Fibroblast of upper back skin (primary cell): ENCODE measurements around the gene SNX1.
"Not testable (repeated sequence)": the region's sequence is repeated elsewhere in the genome, so short reads cannot be mapped to it uniquely, and the experiment has no call there.

Experiments
- DNase-seq: peaks from one replicate; pipeline ENCODE4 v3.0.0-alpha.2; 2013

The SNX1 gene

DNA sequence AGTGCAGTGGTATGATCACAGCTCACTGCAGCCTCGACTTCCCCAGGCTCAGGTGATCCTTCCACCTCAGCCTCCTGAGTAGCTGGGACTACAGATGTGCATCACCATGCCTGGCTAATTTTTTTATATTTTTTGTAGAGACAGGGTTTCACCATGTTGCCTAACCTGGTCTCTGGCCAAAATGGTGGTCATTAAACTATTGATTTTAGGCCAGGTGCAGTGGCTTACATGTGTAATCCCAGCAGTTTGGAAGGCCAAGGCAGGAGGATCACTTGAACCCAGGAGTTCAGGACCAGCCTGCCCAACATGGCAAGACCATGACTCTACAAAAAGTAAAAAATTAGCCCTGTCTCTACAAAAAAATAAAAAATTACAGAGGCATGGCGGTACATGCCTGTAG lies 24.5 kb downstream of the SNX1 start:
- not testable (repeated sequence) for DNase-seq

DNA sequence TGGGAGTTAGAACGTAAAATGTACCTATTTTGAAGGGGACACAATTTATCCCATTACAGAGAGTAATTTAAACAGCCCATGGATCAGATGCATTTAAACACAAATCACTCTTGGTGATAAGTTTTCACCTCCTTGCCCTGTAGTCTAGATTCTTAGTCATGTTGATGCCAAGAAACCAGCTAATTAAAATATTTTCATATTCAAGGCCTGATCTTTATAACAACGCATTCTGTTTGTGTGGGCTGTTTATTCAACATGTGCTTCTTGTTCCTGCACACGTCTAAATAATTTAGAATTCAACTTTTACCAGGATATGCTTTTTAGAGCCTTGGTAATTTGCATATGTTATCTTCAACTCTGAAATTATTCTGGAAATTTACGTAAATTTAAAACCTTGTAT lies 25.8 kb downstream of the SNX1 start:
- DNase-seq, result no peak

DNA sequence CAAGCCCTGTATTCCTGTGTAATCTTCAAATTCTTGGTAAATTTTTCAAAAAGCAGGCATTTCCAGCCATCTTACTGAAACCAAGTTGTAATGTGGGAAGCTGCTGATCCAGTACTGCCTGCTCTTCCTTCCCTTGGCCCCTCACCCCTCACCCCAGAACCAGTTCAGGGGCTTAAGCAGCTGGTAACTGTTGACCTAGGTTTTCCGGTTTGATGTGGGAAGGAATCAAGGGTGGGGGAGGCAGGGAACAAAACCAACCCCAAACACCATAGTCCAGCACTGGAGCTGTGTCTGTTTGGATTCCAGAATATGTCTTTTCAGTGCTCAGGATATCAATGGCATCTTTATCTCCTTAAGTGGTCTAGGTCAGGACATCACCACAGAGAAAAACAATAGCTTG lies 26.7 kb downstream of the SNX1 start:
- DNase-seq, result no peak

DNA sequence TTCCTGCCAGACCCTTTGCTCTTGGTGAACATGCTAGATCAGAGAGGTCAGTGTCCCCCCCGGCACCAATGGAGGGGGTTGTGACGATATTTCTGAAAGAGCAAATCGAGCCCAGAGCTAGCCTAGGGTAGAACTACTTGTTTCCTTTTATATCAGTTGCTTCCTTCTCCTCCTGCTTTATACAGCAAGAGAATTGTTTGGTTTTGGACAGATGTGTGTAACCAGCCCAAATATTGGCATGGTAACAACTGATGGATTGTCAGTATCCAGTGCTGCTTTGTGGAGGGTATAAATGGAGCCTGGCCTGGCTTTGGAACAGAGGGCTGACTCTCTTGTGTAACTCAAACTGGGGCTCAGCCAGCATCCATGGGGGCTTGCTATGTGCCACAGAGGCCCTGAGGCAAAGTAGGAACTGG lies 27.2 kb downstream of the SNX1 start:
- DNase-seq, result no peak

DNA sequence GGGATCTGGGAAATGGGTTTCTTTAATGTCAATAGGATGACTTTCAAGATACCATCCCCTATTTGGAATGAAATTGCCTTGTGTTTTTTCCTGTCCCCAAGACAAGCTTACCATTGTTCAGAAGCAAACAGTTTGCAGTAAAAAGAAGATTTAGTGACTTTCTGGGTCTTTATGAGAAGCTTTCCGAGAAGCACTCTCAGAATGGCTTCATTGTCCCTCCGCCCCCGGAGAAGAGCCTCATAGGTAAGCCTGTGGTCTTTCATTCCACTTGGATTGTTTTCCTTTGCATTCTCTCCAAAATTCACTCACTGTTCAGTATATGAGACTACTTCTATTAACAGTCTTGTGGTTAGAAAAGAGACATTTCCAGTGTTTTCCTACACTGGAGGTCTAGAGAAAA lies 30.2 kb downstream of the SNX1 start:
- DNase-seq, result no peak

DNA sequence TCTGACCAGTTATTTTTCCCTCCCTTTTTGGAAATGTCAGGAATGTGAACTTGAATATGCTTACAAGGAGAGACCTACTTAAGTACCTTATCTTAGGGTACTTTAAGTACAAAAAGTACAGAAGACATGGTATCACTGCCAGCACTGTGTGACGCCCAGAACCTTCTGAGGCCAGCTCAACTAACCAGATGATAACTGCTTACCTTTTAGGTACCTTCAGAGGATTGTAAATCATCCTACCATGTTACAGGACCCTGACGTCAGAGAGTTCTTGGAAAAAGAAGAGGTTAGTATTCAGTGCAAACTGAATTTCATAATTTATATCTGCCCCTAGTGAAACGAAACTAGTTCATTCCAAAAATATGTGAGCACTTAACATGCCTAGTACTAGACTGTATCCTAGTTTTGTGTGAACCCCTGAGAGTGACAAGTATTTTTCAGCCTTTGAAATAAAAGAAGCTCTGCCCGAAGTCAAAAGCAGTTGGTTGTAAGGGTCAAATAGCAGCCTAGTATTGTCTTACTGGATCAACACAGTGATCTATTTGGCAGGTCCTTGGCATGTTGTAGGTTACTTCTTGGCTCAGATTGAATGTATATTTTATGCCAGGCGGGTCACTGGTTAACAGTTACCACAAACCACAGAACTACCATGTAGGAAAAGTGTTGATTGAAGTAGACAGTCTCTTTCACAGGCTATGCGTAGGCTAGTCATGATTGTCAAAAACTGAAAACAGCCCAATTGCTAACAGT lies 31.9 kb downstream of the SNX1 start:
- DNase-seq, result no peak

DNA sequence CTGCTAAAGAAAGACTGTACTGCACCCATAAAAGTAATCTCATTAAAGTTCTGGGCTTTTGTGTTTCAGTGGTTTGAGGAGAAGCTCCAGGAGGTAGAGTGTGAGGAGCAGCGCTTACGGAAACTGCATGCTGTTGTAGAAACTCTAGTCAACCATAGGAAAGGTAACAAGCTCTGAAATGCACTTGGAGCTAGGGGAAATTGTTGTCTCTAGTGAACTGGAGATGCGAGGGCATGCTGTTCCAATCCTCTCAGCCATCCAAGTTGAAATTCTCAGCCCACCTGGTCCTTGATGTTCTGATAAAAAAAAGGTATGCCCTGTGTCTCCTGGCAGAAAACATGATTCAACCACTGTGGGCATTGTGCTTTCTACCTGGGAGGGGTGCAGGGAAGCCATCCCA lies 34.4 kb downstream of the SNX1 start:
- no peak for DNase-seq

DNA sequence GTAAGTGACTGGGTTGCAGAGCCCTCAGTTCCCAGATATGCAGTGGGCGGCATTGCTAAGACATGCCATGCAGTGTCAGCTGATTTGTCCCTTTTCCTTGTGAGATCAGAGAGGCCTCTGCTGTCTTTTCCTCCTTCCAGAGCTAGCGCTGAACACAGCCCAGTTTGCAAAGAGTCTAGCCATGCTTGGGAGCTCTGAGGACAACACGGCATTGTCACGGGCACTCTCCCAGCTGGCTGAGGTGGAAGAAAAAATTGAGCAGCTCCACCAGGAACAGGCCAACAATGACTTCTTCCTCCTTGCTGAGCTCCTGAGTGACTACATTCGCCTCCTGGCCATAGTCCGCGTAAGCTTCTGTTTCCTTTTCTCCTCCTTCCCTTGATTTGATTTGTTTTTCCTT lies 35.8 kb downstream of the SNX1 start:
- no peak for DNase-seq

DNA sequence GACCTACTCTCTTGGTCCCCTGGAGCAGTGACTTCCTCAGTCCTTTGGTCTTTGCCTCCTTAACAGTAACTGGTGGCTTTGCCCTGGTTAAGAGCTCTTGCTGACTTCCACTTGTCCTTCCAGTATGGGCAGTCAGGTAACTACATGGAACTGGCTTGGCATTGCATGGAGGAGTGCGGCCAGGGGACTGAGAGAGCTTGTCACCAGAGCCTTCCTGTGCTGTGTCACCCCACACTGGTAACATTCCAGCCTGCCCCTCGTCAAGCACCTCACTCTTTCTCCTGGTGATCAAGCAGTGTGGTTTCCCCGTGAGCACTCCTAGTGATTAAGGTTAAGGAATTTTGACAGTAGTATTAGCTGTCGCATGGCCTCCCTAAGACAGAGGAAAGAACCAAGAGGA lies 36.4 kb downstream of the SNX1 start:
- DNase-seq, result no peak

DNA sequence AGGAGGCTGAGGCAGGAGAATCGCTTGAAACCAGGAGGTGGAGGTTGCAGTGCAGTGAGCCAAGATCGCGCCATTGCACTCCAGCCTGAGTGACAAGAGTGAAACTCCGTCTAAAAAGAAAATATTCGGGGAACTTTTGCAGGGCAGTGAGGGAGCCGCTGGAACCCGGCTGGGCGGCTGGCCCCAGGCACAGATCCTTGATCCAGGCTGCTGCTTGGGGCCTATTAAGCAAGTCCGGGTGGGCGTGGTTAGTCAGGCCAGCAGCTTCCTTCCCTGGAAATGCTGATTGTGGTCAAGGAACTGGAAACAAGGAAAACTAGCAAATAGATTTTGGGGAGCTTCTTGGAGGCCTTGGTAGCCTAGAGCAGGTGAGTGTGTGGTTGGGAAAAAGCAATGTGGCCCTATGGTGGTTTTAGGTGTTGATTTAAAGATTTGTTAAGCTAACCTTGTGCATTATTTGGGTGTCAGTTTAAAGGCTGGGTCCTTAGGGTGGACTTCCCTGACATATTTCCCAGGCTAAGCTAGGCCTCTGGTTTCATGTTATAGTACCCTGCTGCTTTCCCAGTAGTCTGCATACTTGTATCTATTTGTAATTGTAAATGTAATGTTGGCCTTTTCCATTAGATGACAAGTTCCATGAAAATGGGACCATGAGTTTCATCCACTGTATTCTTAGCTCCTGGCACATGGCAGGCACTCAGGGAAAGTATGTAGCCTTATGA lies 38.0 kb downstream of the SNX1 start:
- no peak for DNase-seq

DNA sequence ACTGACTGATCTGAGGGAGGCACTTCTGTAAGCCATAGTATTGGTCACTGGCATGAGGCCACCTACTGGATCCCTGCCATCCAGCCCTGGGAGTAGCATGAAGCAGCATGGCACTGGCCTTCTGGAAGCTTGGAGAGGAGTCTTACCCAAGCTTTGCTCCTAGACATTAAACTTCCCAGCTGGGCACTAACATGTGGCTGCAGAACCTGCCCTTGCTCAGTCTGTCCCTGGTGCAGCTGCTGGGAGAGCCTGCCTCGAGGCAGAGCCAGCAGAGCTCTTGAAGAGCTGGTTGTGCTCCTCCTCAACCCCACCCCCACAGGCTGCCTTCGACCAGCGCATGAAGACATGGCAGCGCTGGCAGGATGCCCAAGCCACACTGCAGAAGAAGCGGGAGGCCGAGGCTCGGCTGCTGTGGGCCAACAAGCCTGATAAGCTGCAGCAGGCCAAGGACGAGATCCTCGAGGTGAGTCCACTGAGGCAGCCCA lies 38.6 kb downstream of the SNX1 start:
- DNase-seq, result no peak

DNA sequence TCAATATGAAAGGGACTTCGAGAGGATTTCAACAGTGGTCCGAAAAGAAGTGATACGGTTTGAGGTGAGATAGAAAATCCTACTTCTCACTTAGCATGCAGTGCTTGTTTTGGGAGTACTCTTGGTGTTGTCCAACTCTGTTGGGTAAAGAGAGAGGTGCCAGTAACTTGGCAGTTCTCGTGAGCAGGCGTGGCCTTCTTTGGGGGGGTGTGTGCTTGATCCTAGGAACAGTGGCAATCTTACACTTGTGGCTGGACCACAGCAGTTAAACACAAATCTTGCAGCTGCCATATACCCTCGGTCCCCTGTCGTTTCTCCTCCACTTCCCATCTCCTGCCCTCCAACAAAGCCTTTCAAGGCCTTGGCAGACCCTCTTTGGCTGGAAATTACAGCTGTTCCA lies 40.6 kb downstream of the SNX1 start:
- no peak for DNase-seq

DNA sequence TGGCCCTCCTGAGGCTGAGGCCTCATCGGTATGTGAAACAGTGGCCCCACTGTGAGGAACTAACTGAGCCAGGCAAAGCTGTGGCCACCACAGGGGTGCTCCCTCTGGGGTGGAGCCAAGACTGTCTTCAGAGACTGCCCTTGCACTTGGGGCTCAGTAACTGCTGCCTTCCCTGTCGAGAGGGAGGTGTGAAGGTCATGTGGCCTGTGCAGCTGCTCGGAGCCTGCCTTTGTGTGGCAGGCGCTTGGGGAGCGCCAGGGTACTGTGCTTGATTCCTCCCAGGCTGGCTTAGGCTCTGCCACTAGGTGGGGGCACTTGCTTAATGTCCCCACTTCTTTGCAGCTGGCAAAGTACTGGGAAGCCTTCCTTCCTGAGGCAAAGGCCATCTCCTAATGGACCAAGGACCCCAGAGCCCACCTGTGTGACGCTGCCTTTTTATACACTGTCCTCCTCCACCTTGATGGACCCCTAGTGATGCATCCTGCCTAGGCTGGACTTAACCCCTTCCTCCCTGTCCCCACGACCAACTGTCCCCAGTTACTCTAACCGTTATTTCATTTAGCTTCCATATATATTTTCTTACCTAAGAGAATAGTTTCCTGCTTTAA lies 41.5 kb downstream of the SNX1 start:
- DNase-seq, result no peak

DNA sequence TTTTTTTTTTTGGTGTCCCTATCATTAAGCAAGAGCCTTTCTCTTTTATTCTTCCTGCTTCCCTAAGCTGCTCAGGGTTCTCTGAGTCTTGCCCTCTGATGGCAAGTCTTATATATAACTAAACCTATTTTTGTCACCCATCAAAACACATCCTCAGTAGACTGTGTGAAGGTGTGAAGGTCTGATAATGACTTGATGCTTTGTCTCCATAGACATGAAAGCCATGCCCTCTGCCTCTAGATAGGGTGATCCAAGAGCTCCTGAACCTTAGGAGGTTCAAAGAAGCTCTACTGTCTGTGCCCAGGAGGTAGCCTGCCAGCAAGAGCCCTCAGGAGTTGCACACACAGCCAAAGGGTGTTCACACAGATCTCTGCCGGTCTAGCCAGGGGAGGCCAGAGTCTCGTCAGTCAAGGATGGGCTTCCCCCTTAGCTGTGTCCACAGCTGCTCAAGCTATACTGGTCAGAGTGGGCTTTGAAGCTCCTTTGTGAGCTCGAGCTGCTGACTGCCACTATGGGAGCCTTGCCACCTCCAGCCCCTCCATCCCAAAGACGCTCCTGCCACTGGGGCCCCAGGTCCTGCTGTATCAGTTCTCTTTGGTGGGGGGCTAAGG lies 42.7 kb downstream of the SNX1 start:
- no peak for DNase-seq

DNA sequence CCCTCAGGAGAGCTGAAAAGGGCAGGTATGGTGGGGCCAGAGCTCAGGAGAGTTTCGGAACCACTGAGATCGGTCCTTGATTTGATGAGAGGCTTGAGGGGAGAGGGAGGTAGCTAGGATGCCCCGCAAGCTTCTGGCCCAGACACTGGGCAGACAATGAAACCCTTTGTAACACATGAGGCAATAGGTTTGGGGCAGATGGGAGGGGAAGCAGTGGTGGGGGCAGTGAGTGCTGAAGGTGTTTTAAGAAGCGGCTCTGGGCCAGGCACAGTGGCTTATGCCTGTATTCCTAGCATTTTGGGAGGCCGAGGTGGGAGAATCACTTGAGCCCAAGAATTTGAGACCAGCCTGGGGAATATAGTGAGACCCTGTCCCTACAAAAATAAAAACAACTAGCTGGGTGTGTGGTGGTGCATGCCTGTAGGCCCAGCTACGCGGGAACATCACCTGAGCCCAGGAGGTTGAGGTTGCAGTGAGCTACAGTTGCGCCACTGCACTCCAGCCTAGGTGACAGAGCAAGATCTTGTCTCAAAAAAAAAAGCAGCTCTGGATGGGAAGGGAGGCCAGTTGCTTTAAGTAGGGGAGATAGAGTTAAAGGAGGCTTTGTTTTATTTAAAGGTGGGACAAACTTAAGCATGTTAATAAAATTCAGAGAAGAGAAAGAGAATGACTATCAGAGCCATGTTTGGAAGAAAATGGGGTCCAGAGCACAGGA lies 46.2 kb downstream of the SNX1 start:
- DNase-seq, result no peak

DNA sequence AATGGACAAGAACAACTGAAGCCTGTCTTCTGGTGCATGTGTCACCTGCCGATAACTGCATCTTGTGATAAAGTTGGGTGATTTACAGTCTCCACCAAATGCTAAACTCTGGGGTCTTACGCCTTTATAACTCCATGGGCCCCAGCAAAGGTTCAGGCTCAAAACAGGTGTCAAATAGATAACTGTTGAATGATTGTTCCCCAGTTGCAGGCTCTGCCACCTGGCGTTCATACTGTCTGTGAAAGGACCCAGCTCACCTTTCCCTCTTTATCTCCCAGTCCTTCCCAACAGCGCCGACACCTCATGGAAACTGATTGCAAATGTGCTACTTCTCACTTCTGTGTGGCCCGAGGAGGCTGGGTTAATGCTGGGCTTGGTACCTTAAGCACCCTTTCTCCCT lies 47.5 kb downstream of the SNX1 start:
- DNase-seq, result no peak

DNA sequence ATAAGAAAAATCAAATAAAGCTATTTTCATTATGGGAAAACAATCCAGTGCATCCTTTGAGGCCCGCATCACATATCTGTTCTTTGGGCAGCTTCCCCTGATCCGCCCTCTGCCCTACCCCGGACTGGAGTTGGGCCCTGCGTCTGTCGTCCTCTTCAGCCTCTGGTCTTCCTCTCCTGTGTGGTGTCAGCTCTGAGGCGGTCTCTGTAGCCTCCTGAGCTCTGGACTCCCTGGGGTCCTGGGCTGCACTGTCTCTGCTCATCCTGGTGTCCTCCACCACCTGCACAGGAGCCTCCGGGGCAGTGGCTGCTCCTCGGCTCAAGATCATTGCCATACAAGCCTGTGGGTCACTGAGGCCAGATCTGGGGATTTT lies 48.4 kb downstream of the SNX1 start:
- no peak for DNase-seq

DNA sequence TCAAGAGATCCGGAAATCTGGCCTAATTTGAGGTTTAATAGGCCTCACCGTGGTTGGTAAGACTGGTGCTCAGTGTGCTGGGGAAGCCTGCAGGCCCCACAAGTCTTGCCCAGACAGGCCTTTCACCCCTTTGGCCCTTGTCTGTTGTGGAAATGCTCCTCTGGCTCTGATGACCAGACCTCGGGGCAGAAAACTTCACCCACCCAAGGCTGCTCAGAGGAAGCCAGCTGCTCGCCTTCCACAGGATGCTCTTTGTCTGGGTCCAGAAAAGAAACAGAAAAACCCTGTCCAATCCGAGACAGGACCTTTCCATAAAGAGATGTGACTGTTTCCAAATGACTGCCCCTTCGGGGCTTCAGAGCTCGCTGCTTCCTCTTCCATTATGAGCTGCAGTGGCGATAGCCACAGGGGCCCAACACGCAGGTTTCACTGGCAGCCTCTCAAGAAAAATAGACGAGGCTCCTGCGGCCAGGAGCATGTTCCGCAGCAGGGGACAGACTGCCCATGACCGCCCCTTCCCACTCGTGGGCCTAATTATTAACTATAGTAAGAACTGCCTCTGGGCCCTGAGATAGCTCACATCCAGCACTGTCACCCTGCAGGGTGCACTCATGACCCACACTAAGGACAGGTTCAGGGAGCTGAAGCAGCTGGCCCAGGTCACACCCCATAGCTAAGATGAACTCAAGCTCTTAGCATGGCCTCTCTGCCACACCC lies 48.9 kb downstream of the SNX1 start:
- no peak for DNase-seq

DNA sequence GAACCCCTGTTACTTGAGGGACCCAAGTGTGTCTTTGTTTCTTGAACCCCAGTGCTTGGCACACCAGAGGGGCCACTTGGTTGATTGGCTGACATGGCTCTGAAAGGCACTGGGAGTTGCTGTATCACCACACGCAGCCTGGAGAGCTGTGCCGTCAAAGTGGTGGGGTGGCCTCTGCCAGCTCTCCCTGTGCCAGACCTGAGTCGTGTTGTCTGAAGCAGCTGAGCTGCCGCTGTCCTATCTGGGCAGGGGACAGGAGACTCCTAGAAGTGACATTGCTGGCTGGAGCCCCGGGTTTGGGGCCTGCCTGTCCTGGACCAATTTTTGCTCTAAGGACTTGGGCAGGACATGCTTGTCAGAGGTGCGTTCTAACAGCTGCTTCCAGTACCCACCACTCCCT lies 50.3 kb downstream of the SNX1 start:
- no peak for DNase-seq

DNA sequence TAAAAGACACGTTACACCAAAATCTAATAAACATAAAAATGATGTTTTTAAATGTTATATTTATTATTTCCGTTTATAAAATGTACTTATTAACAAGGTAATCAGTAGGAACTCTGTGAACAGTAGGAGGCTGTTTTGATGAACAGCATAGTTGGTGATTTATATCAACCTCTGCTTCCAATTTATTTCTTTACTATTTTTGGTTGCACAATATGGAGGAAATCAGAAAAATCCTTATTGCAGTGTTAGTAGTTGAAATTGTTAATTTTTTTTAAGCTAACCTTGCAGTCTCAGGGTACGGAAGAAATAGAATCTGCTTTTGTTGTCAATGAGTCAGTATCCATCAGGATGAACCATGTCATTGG lies 50.7 kb downstream of the SNX1 start:
- no peak for DNase-seq

DNA sequence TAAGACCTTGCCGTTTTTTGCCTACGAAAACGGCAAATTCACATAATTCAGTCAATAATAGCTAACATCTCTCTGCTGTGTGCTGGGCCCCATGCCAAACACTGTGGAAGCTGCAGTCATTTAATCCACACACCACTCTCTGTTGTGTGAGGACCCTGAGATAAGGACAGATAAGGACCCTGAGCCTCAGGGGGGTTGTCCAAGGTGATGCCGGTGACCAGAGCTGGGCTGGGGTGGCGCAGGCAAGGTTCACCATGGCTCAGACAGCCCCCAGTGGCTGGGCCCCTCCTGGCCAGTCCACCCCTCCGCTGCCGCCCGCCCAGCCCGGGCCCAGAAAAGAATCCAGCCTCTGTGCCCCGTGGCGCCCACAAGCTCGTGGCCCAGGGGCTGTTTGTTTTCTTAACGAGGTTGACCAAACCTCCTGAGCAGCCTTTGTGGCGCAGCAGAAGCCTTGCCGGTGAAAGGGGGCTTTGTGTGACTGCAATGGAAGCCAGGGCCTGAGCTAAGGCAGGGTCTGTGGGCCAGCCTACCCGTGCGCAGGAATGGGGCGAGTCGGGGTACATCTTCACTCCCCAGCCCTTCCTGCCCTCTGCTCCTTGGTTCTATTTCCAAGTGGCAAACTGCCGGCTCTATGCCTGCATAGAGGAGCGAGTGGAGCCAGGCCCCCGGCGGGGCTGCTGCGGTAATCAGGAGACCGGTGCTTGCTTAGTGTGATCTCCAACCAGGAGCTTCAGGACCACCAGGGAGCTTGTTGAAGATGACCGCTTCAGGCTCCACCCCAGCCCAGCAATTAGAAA lies 51.3 kb downstream of the SNX1 start:
- DNase-seq, result no peak

DNA sequence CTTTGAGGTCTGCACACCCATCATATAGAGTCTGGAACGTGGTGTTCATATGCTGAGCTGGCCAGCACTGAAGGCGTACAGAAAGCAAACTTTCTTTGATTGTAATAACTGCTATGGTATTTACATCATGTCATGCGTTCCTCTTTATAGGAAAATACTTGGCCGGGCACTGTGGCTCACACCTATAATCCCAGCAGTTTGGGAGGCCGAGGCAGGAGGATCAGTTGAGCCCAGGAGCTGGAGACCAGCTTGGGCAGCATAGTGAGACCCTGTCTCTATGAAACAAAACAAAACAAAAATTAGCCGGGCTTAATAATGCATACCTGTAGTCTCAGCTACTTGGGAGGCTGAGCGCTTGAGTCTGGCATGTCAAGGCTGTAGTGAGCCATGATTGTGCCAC lies 52.4 kb downstream of the SNX1 start:
- no peak for DNase-seq
